Measurements from ENCODE around the gene LEKR1.

GRCh38 chr3:157075693-157076420 is 249.7 kb downstream of the LEKR1 start:
- TF ChIP-seq CTCF (IDR thresholded peaks at IDR 0.05) (no peak), EZH2 (IDR thresholded peaks at IDR 0.05; ENCODE audit: borderline replicate concordance, insufficient read depth, low read depth, low read length, poor library complexity, severe bottlenecking) (no peak)
